PFSK-1 (cell line): ENCODE data around the gene METTL22.

Experiments used
- FOXP2 ChIP-seq: optimal IDR thresholded peaks from 2 replicates; pipeline ENCODE3; 2011; ENCODE audit warnings: borderline replicate concordance, control low read depth, inconsistent platforms; ENCODE audit not compliant: insufficient read depth; ENCODE audit errors: extremely low read length, extremely low read depth
- POLR2AphosphoS5 ChIP-seq: IDR thresholded peaks from 2 replicates; pipeline ENCODE4 v1.6.1; 2012; ENCODE audit warnings: low read depth, mild to moderate bottlenecking, control low read depth, low read length, moderate library complexity
- SIN3A ChIP-seq: IDR thresholded peaks from 2 replicates; pipeline ENCODE4 v1.6.1; 2012; ENCODE audit warnings: mild to moderate bottlenecking, low read length, moderate library complexity, borderline replicate concordance; ENCODE audit not compliant: insufficient read depth
- TAF1 ChIP-seq: IDR thresholded peaks from 2 replicates; pipeline ENCODE4 v1.6.1; 2012; ENCODE audit warnings: low read length, control low read depth, borderline replicate concordance; ENCODE audit not compliant: insufficient read depth
- TF ChIP-seq, protein P1 (sequence below), 2 experiments: IDR thresholded peaks; 2 replicates each; pipeline versions ENCODE4 v1.6.1 to v1.8.0; 2011 to 2012; ENCODE audit warnings: low read depth in 2 of 2, low read length in 2 of 2, control low read depth in 1 of 2, inconsistent platforms in 1 of 2, mild to moderate bottlenecking in 1 of 2, moderate library complexity in 1 of 2; ENCODE audit not compliant: insufficient read depth in 1 of 2

The METTL22 gene

DNA sequence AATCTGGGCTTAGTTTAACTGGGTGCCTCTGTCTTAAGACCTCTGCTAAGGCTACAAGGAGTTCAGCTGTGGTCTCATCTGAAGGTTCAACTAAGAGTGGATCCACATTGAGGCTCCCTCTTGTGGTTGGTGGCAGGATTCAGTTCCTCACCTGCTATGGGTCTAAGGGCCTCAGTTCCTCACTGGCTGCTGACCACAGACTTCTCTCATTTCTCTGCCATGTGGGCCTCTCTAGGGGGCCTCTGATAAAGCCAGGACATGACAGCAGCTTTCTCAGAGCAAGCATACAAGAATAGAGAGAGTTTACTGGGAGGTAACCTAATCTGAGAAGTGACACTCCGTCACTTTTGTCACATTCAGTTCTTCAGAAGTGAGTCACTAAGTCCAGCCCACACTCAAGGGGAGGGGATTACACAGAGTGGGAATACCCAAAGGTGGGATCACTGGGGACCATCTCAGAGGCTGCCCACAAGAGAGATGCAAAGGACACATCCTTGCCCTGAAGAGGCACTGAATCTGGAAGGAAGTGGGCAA, 33.8 kb downstream of the METTL22 start:
- TF ChIP-seq POLR2AphosphoS5, result no peak
- TF ChIP-seq, protein P1, sequence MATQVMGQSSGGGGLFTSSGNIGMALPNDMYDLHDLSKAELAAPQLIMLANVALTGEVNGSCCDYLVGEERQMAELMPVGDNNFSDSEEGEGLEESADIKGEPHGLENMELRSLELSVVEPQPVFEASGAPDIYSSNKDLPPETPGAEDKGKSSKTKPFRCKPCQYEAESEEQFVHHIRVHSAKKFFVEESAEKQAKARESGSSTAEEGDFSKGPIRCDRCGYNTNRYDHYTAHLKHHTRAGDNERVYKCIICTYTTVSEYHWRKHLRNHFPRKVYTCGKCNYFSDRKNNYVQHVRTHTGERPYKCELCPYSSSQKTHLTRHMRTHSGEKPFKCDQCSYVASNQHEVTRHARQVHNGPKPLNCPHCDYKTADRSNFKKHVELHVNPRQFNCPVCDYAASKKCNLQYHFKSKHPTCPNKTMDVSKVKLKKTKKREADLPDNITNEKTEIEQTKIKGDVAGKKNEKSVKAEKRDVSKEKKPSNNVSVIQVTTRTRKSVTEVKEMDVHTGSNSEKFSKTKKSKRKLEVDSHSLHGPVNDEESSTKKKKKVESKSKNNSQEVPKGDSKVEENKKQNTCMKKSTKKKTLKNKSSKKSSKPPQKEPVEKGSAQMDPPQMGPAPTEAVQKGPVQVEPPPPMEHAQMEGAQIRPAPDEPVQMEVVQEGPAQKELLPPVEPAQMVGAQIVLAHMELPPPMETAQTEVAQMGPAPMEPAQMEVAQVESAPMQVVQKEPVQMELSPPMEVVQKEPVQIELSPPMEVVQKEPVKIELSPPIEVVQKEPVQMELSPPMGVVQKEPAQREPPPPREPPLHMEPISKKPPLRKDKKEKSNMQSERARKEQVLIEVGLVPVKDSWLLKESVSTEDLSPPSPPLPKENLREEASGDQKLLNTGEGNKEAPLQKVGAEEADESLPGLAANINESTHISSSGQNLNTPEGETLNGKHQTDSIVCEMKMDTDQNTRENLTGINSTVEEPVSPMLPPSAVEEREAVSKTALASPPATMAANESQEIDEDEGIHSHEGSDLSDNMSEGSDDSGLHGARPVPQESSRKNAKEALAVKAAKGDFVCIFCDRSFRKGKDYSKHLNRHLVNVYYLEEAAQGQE (IDR thresholded peaks at IDR 0.05; ENCODE audit: insufficient read depth in 1 of 2, low read depth in 2 of 2, low read length in 2 of 2), result no peak

DNA sequence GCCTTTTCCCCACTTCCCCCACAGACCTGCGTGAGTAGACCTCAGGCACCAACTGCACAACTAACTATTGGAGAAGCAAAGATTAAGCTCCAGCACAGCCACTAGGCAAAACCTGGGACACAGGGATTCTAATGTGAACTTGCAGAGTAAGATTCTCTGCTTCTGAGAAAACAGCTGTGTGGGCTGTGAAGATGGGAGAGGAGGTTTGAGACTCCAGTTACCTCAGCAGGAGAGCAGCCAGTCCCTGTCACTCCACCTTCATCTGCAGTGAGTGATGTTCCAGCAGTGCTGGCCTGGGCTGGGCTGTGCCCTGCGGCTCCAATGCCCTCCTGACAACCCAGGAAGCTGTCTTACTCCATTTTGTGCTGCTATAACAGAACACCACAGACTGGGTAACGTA, 34.9 kb downstream of the METTL22 start:
- no peak for TF ChIP-seq SIN3A
- TF ChIP-seq POLR2AphosphoS5, result no peak
- no peak for TF ChIP-seq FOXP2
- TF ChIP-seq, protein P1 (IDR thresholded peaks at IDR 0.05; ENCODE audit: insufficient read depth in 1 of 2, low read depth in 2 of 2, low read length in 2 of 2), result no peak
- no peak for TF ChIP-seq TAF1

DNA sequence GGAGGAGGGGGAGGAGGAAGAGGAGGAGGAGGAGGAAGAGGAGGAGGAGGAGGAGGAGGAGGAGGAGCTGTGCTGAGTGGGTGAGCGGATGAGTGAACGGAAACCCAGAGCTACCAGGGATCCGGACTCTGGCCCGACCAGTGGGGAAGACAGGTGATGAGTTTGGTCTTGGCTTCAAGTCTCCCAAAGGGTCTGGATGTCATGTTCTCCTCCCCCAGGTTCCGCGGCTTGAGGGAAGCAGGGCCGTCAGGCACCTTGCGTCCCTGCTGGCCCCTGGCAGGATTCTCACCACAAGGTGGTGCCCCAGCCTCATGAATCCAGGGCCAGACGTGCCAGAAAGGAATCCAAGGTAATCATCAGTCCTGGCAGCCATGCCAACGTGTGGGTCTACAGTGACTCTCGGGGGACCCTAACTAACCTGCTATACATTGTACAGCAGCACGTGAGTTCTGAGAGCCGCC, 39.4 kb downstream of the METTL22 start:
- TF ChIP-seq POLR2AphosphoS5, result no peak
- TF ChIP-seq, protein P1 (IDR thresholded peaks at IDR 0.05; ENCODE audit: insufficient read depth in 1 of 2, low read depth in 2 of 2, low read length in 2 of 2), result no peak
- TF ChIP-seq SIN3A, result no peak
- no peak for TF ChIP-seq FOXP2
- no peak for TF ChIP-seq TAF1

DNA sequence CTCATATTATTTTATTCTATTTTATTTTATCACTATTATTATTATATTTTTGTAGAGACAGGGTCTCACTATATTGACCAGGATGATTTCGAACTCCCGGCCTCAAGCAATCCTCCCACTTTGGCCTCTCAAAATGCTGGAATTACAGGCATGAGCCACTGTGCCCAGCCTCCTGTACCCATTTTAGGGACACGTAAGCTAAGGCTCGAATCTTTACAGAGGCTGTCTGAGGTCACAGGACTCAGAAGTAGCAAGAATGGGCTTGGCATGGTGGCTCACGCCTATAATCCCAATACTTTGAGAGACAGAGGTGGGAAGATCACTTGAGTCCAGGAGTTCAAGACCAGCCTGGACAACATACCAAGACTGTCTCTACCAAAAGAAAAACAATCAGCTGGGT, 40.2 kb downstream of the METTL22 start:
- no peak for TF ChIP-seq TAF1

DNA sequence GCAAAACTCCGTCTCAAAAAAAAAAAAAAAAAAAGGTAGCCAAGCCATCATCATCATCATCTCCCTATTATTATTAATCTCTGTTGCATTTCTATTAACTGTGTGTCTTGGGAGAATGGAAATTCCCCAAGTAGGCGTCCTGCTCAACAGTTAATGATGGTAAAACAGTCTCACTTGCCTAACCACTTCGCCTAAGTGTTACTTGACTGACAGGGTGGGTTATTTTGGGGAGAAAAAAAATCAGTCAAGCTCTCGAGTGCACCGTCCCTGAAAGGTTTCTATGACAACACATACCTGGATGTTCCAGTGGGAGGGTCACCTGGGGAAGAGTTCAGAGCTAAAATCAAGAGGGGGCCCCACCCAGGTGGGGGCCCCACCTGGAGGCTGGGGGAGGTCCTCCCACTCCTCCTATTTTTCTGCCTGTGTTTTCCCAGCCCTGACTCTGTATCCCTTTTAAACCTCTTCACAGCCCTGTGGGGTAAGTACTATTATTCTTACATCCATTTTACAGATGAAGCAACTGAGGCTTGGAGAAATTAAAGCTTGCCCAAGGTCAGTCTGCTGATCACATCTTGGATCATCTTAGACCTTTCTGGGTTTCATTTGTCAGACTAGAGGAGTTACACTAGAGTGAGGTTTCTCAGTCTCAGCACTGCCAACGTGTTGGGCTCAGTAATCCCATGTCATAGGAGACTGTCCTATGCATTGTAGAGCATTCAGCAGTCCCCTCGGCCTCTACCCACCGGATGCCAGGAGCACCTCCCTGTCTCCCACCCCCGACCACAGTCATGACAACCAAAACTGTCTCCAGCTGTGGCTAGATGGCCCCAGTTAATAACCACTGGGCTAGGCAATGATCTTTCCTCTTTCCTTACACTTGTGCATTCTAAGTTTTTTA, 41.9 kb downstream of the METTL22 start:
- TF ChIP-seq FOXP2, result no peak
- TF ChIP-seq TAF1, result no peak
- TF ChIP-seq SIN3A, result no peak
- TF ChIP-seq POLR2AphosphoS5, result no peak
- TF ChIP-seq, protein P1 (IDR thresholded peaks at IDR 0.05; ENCODE audit: insufficient read depth in 1 of 2, low read depth in 2 of 2, low read length in 2 of 2), result no peak
